Activated T-helper 1 cell treated with Interleukin-2 at 50 U/mL for 16 hours (primary cell): ENCODE data around the gene SOST.

Experiments
- DNase-seq: peaks from one replicate; pipeline ENCODE4 v3.0.0-alpha.2; 2020; ENCODE audit warnings: low read depth

The SOST gene

DNA sequence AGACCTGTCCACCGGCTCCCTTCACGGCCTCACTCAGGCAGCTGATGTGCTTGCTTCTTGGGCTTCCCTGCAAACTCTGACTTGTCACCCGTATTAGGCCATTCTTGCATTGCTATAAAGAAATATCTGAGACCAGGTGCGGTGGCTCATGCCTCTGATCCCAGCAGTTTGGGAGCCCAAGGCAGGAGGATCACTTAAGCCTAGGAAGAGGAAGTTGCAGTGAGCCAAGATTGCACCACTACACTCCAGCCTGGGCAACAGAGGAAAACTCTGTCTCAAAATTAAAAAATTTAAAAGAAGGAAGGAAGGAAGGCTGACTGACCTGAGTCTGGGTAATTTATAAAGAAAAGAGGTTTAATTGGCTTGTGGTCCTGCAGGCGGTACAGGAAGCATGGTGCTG, 17.0 kb downstream of the SOST start:
- no peak for DNase-seq

- no peak for DNase-seq
Measured at GRCh38 chr17:43740541-43740940, 18.1 kb downstream of the SOST start.

DNA sequence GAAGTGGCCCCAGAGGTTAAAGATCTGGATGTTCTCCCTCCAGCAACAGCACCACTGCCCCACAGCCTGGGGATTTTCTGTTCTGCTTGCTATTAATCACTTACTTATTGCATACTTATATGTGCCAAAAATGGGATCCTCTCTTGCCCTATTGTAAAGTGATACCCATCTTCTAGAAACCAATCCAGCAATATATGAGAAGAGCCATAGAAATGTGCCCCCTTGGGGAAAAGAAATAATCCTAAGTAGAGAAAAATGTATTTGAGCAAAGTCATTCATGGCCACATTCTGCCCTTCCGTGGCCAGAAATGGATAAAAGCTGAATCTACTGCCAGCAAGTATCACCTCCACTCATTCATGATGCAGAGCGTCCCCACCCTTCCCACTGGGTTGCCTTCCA, 20.9 kb downstream of the SOST start:
- DNase-seq, result no peak

GRCh38 chr17:43736389-43736788, 22.2 kb downstream of the SOST start:
- DNase-seq, result no peak

DNA sequence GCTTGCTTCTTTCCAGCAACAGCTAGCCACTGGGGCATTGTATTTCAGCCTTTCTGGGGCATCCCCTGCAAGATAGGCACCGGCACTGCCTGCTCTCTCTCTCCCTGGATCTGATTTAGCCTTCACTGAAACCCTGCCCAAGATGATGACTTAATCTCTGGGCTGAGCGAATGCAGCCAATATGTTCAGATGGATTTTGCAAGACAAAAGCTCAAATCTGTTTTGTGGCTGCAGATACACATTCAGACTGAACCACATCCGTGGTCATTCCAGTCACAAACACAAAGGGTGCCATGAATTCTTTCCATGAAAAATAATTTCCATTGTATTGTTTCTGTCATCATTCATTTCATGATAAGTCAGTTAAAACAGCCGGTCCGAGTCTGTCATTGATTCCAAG, 24.2 kb downstream of the SOST start:
- no peak for DNase-seq

GRCh38 chr17:43733956-43734355, 24.6 kb downstream of the SOST start:
- DNase-seq, result no peak

GRCh38 chr17:43732958-43733357, 25.6 kb downstream of the SOST start:
- DNase-seq, result no peak

GRCh38 chr17:43728081-43728480, 30.5 kb downstream of the SOST start:
- DNase-seq, result no peak

- DNase-seq, result no peak
Measured at GRCh38 chr17:43723697-43724359, 34.8 kb downstream of the SOST start.

- DNase-seq, result no peak
Measured at GRCh38 chr17:43722870-43723665, 35.5 kb downstream of the SOST start.

- no peak for DNase-seq
Measured at GRCh38 chr17:43722269-43722619, 36.3 kb downstream of the SOST start.

DNA sequence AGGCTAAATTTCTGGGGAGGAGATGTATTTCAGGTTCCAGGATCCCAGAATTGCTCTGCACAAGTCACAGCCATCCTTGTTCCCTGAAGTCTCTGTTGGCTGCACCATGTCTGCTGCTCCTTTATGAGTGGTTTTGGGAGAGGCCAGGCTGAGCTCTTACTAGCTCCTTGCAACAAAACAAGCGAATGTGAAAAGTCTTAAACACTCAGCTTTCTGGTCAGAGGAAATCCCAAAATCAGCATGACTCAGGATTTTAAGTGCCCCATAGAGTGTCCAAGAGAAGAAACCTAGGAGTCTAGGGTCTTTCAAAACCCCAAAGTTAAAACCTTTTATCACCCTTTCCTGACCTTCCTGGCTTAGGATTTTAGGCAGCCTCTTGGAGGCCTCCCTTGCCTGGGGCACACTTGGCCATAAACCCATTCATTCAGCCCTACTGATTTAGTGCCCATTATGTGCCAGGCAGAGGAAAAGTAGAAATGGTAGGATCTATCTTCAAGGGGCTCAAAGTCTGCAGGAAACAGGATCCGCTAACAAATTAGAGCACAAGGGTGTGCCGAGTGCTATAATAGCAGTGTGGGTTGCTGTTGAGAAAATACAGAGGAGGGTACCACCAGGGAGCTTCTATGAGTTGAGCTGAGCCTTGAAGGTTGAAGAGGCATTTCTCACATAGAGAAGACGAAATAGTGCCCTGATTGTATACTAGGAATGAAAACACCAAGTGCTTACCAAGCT, 36.9 kb downstream of the SOST start:
- DNase-seq, result no peak

DNA sequence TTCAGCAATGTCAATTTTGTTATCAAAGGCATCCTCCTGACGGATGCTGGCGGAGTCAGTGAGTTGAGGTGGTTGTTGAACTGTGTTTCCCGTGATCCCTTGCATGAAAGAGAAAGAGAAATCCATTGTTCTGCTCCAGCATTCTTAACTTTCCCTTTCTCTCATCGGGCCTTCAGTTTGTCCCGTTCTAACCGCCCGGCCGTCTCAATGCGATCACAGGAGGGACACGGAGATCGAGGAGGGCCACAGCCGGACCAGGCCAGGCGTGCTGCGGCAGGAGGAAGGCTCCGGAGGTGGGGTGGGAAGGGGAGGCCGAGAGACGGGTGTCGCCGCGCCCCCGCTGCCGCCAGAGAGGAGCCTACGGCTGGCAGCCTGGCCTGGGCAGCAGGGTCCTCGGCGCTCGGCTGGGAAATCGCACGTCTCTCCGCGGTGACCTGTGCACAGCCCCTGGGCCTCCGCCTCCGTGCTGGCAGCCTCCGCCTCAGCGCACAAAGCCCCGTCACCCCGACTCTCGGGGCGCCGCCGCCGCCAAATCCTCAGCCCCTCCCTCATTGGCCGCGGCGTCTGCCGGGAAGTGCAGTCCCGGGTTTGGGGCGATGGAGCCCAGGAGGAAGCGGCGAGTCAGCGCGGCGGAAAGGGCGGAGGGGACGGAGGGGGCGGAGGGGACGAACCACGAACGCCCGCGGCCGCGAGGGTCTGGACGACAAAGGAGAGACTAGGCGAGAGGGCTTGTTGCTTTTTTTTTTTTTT, 38.1 kb downstream of the SOST start:
- peak; percentile 62 for DNase-seq

DNA sequence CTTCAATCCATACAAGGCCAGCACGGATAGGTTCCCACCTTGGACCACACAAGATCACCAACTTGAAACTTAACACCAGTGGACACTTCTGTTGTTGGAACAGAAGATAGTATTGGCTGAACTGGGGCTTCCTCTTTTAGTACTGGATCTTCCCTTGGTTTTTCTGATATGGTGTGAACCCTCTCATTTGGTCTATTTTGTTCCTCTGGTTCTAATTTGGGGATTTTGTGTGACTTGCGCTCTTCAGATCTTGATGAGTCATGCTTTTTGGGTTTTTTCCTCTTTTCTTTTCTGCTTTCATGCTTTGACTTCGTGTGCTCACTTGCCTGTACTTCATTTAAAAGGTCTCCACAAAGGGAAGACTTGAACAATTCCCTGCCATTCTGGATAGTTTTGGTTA, 39.0 kb downstream of the SOST start:
- no peak for DNase-seq

- DNase-seq, result no peak
Measured at GRCh38 chr17:43718544-43718943, 40.0 kb downstream of the SOST start.

GRCh38 chr17:43717913-43718312, 40.7 kb downstream of the SOST start:
- no peak for DNase-seq

DNA sequence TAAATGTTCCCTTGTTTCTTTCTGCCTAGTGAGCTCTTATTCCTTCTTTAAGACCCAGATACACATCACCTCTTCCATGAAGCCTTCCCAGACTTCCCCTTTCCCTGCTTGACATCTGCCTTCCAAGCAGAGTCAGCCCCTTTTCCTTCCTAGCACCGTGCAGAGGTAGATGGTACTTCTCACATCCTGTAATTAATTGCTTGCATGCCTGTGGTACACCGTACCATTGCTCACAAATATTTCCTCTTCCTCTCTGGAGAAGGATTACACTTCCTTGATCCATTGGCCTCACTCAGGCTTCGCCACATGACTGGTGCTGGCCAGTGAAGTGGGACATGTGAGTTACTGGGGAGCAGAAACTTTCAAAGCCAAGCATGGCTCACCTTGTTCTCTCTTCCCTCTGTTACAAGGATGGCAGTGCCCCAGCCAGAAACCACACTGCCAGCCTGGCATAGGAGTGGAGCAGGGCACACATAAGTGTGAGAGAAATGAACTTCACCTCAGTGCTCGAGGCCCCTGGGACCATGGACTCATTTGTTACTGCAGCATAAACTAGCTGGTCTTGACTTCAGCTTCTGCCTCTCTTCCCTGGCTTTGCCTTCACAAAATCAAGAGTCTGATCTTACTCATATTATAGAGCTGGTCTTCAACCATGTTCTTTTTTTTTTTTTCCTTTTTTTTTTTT, 44.0 kb downstream of the SOST start:
- DNase-seq, result no peak

DNA sequence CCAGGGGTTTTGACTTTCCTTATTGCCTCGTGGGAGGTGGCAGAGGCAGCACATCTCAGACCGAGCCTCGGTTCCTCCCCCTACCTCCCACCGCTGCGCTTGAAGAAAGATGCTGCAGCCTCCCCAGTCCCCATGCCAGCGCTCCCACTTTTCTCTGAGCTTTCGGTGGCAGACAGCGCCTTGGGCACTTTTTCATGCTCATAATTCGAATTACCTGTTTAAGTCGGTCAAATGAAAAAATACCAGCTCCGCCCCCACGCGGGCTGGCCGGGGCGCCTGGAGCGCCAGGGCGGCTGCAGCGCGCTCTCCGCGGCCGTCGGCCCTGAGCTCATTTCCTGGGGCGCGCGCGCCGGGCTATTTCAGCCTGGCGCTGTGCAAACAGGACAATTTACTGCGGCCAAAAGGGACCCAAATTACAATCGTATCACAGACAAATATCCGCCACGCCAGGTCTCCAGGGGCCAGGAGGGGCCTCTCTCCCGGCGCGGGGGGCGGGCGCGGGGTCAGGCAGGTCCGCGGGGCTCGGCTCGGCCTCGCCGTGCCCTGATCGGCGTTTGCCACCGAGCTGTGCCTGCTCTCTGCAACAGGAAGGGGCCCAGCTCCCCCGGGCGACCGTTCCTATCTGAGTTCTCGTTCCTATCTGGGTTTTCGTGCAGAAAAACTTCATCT, 45.0 kb downstream of the SOST start:
- no peak for DNase-seq

DNA sequence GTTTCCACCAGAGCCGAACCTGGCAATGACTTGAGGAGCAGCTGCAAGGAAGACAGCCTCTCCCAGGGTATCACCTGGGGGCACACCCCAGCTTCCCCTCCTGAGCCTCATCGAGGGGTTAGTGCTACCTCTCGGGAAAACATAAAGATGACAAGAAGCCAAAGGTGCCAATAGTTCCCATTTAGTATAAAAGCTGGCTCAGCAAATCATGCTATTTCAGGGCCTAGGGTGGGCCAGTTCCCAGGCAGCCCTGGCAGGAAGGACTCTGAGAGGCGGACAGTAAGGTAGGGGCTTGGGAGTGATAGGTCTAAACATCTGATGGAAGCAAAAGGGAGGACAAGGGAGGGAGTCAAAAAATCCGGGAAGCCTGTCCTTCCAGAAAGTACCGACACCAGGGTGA, 46.2 kb downstream of the SOST start:
- no peak for DNase-seq

DNA sequence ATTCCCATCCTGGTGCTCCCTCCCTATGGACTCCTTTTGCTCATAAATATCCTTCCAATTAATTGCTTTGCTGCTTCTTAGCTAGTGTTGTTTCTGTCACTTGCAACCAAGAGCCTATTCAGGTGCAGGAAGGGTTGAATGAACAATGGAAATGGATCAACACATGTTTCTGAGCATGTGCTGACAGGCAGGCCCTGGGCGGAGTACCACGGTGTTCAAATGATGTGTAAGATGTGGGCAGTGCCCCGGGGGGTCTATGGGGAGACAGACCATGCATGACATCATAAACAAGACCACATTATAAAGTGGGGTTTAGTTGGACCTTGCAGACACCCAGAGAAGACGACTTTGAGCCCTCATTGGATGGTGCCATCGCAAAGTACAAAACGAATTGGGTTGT, 48.5 kb downstream of the SOST start:
- no peak for DNase-seq

GRCh38 chr17:43709210-43709609, 49.4 kb downstream of the SOST start:
- DNase-seq, result no peak
